GM12801 (cell line): ENCODE results near the gene VDAC2.

ENCODE experiments used
- CTCF ChIP-seq: IDR thresholded peaks from one replicate; pipeline ENCODE4 v1.5.1; 2011; ENCODE audit warnings: control low read depth; ENCODE audit not compliant: insufficient read length; ENCODE audit errors: extremely low read depth

VDAC2 gene

GRCh38 chr10:75236178-75236825, 25.7 kb downstream of the VDAC2 start:
- no peak for TF ChIP-seq CTCF

- TF ChIP-seq CTCF: no peak
Observed at GRCh38 chr10:75238182-75239095, 27.8 kb downstream of the VDAC2 start.

GRCh38 chr10:75239096-75239790, 28.6 kb downstream of the VDAC2 start:
- TF ChIP-seq CTCF: no peak

GRCh38 chr10:75240329-75241076, 29.9 kb downstream of the VDAC2 start:
- TF ChIP-seq CTCF: no peak

- no peak for TF ChIP-seq CTCF
Observed at GRCh38 chr10:75243426-75243825, 32.8 kb downstream of the VDAC2 start.

GRCh38 chr10:75244487-75245353, 34.1 kb downstream of the VDAC2 start:
- TF ChIP-seq CTCF: no peak
